Right lung (tissue), 10 donors: ENCODE results near the gene USP17L26. TPM values are rescaled to one million over a fixed set of nuclear protein-coding genes. Genes with fewer than 3 reads are reported as not detected.
"Not testable (repeated sequence)": the region's sequence is repeated elsewhere in the genome, so short reads cannot be mapped to it uniquely, and the experiment has no call there.

Experiments used
- DNase-seq, 2 donors: peaks; one replicate each; pipeline ENCODE4 v3.0.0-alpha.2; 2013
- long read RNA-seq, 8 donors: transcript quantifications; one replicate each; lab custom pipeline, GENCODE V29; 2026
- polyA plus RNA-seq, 5 donors: library from polyadenylated mRNA; unstranded; fragments of 120-200 nt; gene quantifications; one replicate each; pipeline versions ENCODE4 v1.2.1 to v1.2.3, GENCODE V29; 2013; ENCODE audit warnings: inconsistent platforms in 1 of 5, low replicate concordance in 1 of 5; ENCODE audit not compliant: insufficient read length in 5 of 5, insufficient read depth in 1 of 5

USP17L26 gene, protein sequence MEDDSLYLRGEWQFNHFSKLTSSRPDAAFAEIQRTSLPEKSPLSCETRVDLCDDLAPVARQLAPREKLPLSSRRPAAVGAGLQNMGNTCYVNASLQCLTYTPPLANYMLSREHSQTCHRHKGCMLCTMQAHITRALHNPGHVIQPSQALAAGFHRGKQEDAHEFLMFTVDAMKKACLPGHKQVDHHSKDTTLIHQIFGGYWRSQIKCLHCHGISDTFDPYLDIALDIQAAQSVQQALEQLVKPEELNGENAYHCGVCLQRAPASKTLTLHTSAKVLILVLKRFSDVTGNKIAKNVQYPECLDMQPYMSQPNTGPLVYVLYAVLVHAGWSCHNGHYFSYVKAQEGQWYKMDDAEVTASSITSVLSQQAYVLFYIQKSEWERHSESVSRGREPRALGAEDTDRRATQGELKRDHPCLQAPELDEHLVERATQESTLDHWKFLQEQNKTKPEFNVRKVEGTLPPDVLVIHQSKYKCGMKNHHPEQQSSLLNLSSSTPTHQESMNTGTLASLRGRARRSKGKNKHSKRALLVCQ
- not detected for polyA plus RNA-seq
- long read RNA-seq, donor 1, result 0 reads
- long read RNA-seq, donor 2, result 0 reads
- long read RNA-seq, donor 3, result 0 reads
- long read RNA-seq, donor 4, result 0 reads
- long read RNA-seq, donor 5, result 0 reads
- long read RNA-seq, donor 6, result 0 reads
- long read RNA-seq, donor 7, result 0 reads
- long read RNA-seq, donor 8, result 0 reads

DNA sequence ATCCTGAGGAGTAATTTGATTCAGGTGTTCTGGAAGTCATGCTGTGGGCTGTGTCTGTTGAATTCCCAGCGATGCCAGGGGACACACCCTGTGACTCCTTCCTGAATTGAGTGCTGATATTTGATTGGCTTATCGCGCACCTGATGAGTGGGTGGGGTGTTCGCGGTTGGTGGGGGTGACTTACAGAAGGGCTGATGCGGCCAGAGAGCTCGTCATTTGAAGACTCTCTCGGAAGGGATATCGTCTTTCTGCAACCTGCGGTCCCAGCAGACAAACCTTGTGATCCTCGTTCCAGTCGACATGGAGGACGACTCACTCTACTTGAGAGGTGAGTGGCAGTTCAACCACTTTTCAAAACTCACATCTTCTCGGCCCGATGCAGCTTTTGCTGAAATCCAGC, at the start of gene USP17L26:
TSS of gene USP17L26 (plus strand) at position 301 of the 400 bp plus-strand sequence. CDS start at position 301, 0 bp downstream.
- DNase-seq, result not testable (repeated sequence)

DNA sequence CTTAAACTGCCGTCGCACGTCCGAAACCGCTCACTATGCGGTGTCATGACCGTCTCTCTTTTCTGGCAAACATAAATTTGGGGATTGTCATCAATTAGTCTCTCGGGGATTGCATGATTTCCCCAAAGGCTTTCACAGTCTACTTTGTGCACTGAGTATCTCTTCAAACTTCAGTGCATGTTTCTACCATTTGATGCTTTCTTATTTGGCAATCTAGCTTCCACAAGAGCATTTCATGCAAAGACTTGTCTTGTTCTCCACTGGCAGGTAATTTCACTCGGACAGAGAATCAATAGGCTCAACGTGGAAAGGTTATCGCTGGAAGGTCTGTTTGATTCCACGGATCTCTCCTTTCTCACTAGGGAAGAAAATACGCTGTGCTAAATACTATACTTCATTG, 10.3 kb upstream of the USP17L26 start:
- DNase-seq, result not testable (repeated sequence)

DNA sequence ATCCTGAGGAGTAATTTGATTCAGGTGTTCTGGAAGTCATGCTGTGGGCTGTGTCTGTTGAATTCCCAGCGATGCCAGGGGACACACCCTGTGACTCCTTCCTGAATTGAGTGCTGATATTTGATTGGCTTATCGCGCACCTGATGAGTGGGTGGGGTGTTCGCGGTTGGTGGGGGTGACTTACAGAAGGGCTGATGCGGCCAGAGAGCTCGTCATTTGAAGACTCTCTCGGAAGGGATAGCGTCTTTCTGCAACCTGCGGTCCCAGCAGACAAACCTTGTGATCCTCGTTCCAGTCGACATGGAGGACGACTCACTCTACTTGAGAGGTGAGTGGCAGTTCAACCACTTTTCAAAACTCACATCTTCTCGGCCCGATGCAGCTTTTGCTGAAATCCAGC, 9.6 kb upstream of the USP17L26 start, which contains the start of gene USP17L24:
TSS of gene USP17L24 (plus strand) at position 301 of the 400 bp plus-strand sequence. CDS start at position 301, 0 bp downstream.
- not testable (repeated sequence) for DNase-seq

DNA sequence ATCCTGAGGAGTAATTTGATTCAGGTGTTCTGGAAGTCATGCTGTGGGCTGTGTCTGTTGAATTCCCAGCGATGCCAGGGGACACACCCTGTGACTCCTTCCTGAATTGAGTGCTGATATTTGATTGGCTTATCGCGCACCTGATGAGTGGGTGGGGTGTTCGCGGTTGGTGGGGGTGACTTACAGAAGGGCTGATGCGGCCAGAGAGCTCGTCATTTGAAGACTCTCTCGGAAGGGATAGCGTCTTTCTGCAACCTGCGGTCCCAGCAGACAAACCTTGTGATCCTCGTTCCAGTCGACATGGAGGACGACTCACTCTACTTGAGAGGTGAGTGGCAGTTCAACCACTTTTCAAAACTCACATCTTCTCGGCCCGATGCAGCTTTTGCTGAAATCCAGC, 4.8 kb upstream of the USP17L26 start, which contains the start of gene USP17L25:
TSS of gene USP17L25 (plus strand) at position 301 of the 400 bp plus-strand sequence. CDS start at position 301, 0 bp downstream.
- DNase-seq, result not testable (repeated sequence)

DNA sequence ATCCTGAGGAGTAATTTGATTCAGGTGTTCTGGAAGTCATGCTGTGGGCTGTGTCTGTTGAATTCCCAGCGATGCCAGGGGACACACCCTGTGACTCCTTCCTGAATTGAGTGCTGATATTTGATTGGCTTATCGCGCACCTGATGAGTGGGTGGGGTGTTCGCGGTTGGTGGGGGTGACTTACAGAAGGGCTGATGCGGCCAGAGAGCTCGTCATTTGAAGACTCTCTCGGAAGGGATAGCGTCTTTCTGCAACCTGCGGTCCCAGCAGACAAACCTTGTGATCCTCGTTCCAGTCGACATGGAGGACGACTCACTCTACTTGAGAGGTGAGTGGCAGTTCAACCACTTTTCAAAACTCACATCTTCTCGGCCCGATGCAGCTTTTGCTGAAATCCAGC, 4.6 kb downstream of the USP17L26 start, which contains the start of gene USP17L5:
TSS of gene USP17L5 (plus strand) at position 301 of the 400 bp plus-strand sequence. CDS start at position 301, 0 bp downstream.
- not testable (repeated sequence) for DNase-seq

DNA sequence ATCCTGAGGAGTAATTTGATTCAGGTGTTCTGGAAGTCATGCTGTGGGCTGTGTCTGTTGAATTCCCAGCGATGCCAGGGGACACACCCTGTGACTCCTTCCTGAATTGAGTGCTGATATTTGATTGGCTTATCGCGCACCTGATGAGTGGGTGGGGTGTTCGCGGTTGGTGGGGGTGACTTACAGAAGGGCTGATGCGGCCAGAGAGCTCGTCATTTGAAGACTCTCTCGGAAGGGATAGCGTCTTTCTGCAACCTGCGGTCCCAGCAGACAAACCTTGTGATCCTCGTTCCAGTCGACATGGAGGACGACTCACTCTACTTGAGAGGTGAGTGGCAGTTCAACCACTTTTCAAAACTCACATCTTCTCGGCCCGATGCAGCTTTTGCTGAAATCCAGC, 9.4 kb downstream of the USP17L26 start, which contains the start of gene USP17L27:
TSS of gene USP17L27 (plus strand) at position 301 of the 400 bp plus-strand sequence. CDS start at position 301, 0 bp downstream.
- not testable (repeated sequence) for DNase-seq

DNA sequence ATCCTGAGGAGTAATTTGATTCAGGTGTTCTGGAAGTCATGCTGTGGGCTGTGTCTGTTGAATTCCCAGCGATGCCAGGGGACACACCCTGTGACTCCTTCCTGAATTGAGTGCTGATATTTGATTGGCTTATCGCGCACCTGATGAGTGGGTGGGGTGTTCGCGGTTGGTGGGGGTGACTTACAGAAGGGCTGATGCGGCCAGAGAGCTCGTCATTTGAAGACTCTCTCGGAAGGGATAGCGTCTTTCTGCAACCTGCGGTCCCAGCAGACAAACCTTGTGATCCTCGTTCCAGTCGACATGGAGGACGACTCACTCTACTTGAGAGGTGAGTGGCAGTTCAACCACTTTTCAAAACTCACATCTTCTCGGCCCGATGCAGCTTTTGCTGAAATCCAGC, 14.1 kb downstream of the USP17L26 start, which contains the start of gene USP17L28:
TSS of gene USP17L28 (plus strand) at position 301 of the 400 bp plus-strand sequence. CDS start at position 301, 0 bp downstream.
- not testable (repeated sequence) for DNase-seq

DNA sequence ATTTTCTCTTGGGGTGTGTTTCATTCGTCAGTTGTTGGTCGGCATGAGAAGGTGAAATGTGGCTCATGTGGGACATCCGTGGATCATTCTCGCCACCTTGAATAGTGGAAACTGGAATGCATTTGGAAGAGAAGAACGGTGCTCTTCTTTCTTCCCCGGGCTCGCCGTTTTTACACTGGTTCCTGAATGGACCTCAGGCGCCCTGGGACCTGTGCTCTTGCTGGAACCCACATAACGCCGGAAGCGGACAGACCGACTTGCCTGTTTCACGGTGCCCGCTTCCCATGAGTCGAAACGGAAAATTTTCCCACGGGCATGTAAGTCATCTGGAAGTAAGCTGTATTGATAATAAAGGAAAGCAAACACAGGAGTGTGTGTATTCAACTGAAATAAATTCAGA, 16.4 kb downstream of the USP17L26 start:
- not testable (repeated sequence) for DNase-seq

DNA sequence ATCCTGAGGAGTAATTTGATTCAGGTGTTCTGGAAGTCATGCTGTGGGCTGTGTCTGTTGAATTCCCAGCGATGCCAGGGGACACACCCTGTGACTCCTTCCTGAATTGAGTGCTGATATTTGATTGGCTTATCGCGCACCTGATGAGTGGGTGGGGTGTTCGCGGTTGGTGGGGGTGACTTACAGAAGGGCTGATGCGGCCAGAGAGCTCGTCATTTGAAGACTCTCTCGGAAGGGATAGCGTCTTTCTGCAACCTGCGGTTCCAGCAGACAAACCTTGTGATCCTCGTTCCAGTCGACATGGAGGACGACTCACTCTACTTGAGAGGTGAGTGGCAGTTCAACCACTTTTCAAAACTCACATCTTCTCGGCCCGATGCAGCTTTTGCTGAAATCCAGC, 18.9 kb downstream of the USP17L26 start, which contains the start of gene USP17L29:
TSS of gene USP17L29 (plus strand) at position 301 of the 400 bp plus-strand sequence. CDS start at position 301, 0 bp downstream.
- not testable (repeated sequence) for DNase-seq

DNA sequence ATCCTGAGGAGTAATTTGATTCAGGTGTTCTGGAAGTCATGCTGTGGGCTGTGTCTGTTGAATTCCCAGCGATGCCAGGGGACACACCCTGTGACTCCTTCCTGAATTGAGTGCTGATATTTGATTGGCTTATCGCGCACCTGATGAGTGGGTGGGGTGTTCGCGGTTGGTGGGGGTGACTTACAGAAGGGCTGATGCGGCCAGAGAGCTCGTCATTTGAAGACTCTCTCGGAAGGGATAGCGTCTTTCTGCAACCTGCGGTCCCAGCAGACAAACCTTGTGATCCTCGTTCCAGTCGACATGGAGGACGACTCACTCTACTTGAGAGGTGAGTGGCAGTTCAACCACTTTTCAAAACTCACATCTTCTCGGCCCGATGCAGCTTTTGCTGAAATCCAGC, 28.4 kb downstream of the USP17L26 start, which contains the start of gene USP17L30:
TSS of gene USP17L30 (plus strand) at position 301 of the 400 bp plus-strand sequence. CDS start at position 301, 0 bp downstream.
- not testable (repeated sequence) for DNase-seq

DNA sequence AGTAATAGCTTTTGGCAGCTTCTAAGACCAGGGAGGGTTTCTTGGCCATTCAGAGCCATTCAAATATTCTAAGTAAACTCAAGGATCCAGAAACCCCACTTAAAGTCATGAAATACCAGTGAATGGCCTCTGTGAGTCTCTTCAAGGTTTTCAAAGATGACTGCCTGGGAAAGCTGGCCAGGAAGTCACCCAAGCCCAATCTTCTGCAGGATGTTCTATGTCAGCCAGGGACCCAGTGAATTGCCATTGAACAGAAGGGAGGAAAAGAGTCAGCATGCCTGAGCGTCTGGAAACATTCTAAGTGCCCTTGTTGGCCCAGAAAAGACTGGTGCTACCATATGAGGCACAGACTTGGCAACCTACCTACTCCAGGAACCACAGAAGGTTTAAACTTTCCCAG, 45.4 kb downstream of the USP17L26 start:
- not testable (repeated sequence) for DNase-seq

DNA sequence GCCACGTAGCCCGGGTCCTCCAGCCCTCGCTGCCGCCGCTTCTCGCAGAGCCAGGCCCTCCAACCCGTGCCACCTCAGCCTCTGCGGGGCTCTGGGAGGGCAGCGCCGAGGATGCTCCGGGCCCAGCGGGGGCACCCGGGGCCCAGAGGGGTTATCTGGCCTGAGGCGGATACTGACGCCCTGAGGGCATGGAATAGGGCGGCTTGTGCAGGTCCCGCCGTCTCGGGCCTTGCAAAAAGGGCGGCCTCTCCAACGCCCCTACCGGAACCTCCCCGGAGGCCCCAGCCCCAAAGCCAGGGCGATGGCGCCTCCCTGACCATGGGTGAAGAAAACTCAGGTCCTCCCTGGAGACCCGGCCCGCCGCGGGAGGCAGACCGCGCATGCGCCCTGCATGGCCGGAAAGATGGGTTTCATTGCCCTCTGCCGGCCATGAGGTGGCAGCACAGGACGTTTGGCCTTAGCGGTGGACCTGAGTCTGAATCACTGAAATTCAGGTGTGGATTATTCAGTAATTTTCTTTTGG, 46.6 kb downstream of the USP17L26 start:
- DNase-seq, result peak; percentile 2 to 12

DNA sequence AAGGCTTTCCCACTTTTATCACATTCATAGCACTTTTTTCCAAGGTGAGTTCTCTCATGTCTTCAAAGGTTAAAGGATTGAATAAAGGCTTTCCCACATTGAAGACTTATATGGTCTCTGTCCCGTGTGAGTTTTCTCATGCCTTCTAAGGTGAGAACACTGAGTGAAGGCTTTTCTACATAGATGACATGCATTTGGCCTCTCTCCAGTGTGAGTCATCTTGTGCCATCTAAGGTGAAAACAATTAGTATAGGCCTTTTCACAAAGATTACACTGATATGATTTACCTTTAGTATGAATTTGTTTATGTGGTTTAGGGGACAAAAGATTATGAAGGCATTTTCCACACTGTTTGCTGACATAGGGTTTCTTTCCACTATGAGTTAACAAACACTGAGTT, 49.7 kb downstream of the USP17L26 start:
- DNase-seq, result no peak

Other genes with a start within 250 kb of the USP17L26 start
- under 1 TPM in 3 of 5 donors, not detected in 2; 0.05 to 0.10 (median 0.08) TPM for gene FAM90A26, start 164.2 kb upstream of the USP17L26 start, polyA plus RNA-seq
- gene USP17L10, start 124.0 kb upstream of the USP17L26 start, polyA plus RNA-seq, result not detected
- gene USP17L11, start 119.3 kb upstream of the USP17L26 start, polyA plus RNA-seq, result not detected
- not detected for gene USP17L12, start 114.5 kb upstream of the USP17L26 start, polyA plus RNA-seq
- not detected for gene USP17L13, start 109.8 kb upstream of the USP17L26 start, polyA plus RNA-seq
- gene USP17L15, start 100.3 kb upstream of the USP17L26 start, polyA plus RNA-seq, result not detected
- not detected for gene USP17L17, start 90.8 kb upstream of the USP17L26 start, polyA plus RNA-seq
- gene USP17L18, start 86.0 kb upstream of the USP17L26 start, polyA plus RNA-seq, result not detected
- gene USP17L19, start 81.3 kb upstream of the USP17L26 start, polyA plus RNA-seq, result not detected
- gene USP17L20, start 76.5 kb upstream of the USP17L26 start, polyA plus RNA-seq, result not detected
- not detected for gene USP17L21, start 71.8 kb upstream of the USP17L26 start, polyA plus RNA-seq
- gene USP17L22, start 67.0 kb upstream of the USP17L26 start, polyA plus RNA-seq, result not detected
- not detected for gene USP17L24, start 9.5 kb upstream of the USP17L26 start, polyA plus RNA-seq
- gene USP17L25, start 4.7 kb upstream of the USP17L26 start, polyA plus RNA-seq, result not detected
- not detected for gene USP17L5, start 4.7 kb downstream of the USP17L26 start, polyA plus RNA-seq
- not detected for gene USP17L27, start 9.5 kb downstream of the USP17L26 start, polyA plus RNA-seq
- gene USP17L28, start 14.2 kb downstream of the USP17L26 start, polyA plus RNA-seq, result not detected
- gene USP17L29, start 19.0 kb downstream of the USP17L26 start, polyA plus RNA-seq, result not detected
- gene USP17L30, start 28.5 kb downstream of the USP17L26 start, polyA plus RNA-seq, result not detected
- not detected for gene DEFB131A, start 109.8 kb downstream of the USP17L26 start, polyA plus RNA-seq